PC-3 (cell line): ENCODE results near the gene HCCS. TPM values are rescaled to one million over a fixed set of nuclear protein-coding genes. Genes with fewer than 3 reads are reported as not detected.

Experiments
- ATAC-seq: fragments of 200-7000 bp; cut with Tn5 transposase; 2 replicates; pipeline ENCODE4 v1.9.1; 2020; ENCODE audit warnings: mild to moderate bottlenecking, moderate library complexity
- BruUV-seq: library from RNA; stranded (reverse); fragments of 400-500 nt; replicated peaks from 2 replicates; lab custom pipeline; 2021; lab: Mats Ljungman, UMichigan
- CTCF ChIA-PET: fragments of 300-600 bp; sonication (Branson Sonifier 250); formaldehyde crosslinking; loops from one replicate; lab custom pipeline; 2022; ENCODE audit warnings: antibody characterized with exemption; lab: Charles Lee
- POLR2A ChIA-PET: fragments of 300-600 bp; sonication (Branson Sonifier 250); formaldehyde crosslinking; loops from one replicate; lab custom pipeline; 2022; ENCODE audit warnings: antibody characterized with exemption; ENCODE audit not compliant: unreplicated experiment; lab: Charles Lee
- DNase-seq: peaks from one replicate; pipeline ENCODE4 v3.0.0-alpha.2; 2015
- H2AFZ ChIP-seq: fragments of 300-600 bp; sonication (generic); 2 replicates; pipeline ENCODE4 v1.6.0; 2016; ENCODE audit warnings: antibody characterized with exemption, low read length
- H3F3A ChIP-seq: fragments of 300-600 bp; sonication (generic); one replicate; pipeline ENCODE4 v1.6.0; 2017; ENCODE audit warnings: antibody characterized with exemption, low read length, control low read depth, mild to moderate bottlenecking; ENCODE audit not compliant: unreplicated experiment
- H3K27ac ChIP-seq: fragments of 300-600 bp; sonication (generic); 2 replicates; pipeline ENCODE4 v1.5.1; 2016; ENCODE audit warnings: mild to moderate bottlenecking, low read length
- H3K27me3 ChIP-seq: fragments of 300-600 bp; sonication (generic); 2 replicates; pipeline ENCODE4 v1.6.1; 2016; ENCODE audit warnings: low read length, mixed read lengths
- H3K36me3 ChIP-seq: fragments of 300-600 bp; sonication (generic); 2 replicates; pipeline ENCODE4 v1.6.1; 2016; ENCODE audit warnings: low read depth, mixed run types, low read length, mixed read lengths
- H3K4me1 ChIP-seq: fragments of 300-600 bp; sonication (generic); 2 replicates; pipeline ENCODE4 v1.5.1; 2016; ENCODE audit warnings: low read length; ENCODE audit not compliant: insufficient read depth
- H3K4me2 ChIP-seq: fragments of 300-600 bp; sonication (generic); 2 replicates; pipeline ENCODE4 v1.6.0; 2016; ENCODE audit warnings: low read length
- H3K4me3 ChIP-seq: fragments of 300-600 bp; sonication (generic); 2 replicates; pipeline ENCODE4 v1.5.1; 2016; ENCODE audit warnings: mild to moderate bottlenecking, low read length, mixed read lengths
- H3K79me2 ChIP-seq: fragments of 300-600 bp; sonication (generic); 2 replicates; pipeline ENCODE4 v1.6.1; 2017; ENCODE audit warnings: low read length, mixed read lengths
- H3K9ac ChIP-seq: fragments of 300-600 bp; sonication (generic); 2 replicates; pipeline ENCODE4 v1.6.0; 2016; ENCODE audit warnings: mild to moderate bottlenecking, low read length
- H3K9me2 ChIP-seq: fragments of 300-600 bp; sonication (generic); replicated peaks from 2 replicates; pipeline ENCODE4 v1.6.1; 2016; ENCODE audit warnings: mixed run types, low read length, mixed read lengths
- H3K9me3 ChIP-seq: fragments of 300-600 bp; sonication (generic); 2 replicates; pipeline ENCODE4 v1.6.1; 2016; ENCODE audit warnings: low read length, mixed read lengths
- H4K20me1 ChIP-seq: fragments of 300-600 bp; sonication (generic); 2 replicates; pipeline ENCODE4 v1.6.1; 2016; ENCODE audit warnings: low read length, mixed read lengths
- CTCF ChIP-seq: fragments of 300-600 bp; sonication (generic); conservative IDR thresholded peaks from 2 replicates; pipeline ENCODE4 v1.5.1; 2017; ENCODE audit warnings: antibody characterized with exemption, low read depth, mild to moderate bottlenecking, low read length
- EZH2 ChIP-seq: fragments of 300-600 bp; sonication (generic); IDR thresholded peaks from one replicate; pipeline ENCODE4 v1.6.1; 2017; ENCODE audit warnings: antibody characterized with exemption, mild to moderate bottlenecking, low read length; ENCODE audit not compliant: unreplicated experiment
- EZH2phosphoT487 ChIP-seq: fragments of 300-600 bp; sonication (generic); IDR thresholded peaks from 2 replicates; pipeline ENCODE4 v1.6.1; 2018; ENCODE audit warnings: mild to moderate bottlenecking, antibody characterized with exemption, low read length, borderline replicate concordance
- intact Hi-C: fragments of 100-400 bp; cut with micrococcal nuclease; formaldehyde crosslinking; loops from 2 replicates; pipeline ENCODE4 v1.9.0; 2023
- total RNA-seq: library from RNA; depleted of rRNA; stranded (reverse); fragments of >200 nt; gene quantifications from 2 replicates; pipeline ENCODE4 v1.2.3, GENCODE V29; 2014; rRNA removed

HCCS gene
- total RNA-seq, 1 experiment from 2014 or later, result 54.4 TPM

GRCh38 chrX:11171956-11172355 lies 60.8 kb downstream of the HCCS start:
- Histone ChIP-seq H3K4me2 (no peak overlapping the region), H3F3A (no peaks in the 10 kb centered on the region), H3K36me3 (no peaks in the 10 kb centered on the region), H3K4me3 (no peak overlapping the region), H2AFZ (no peak overlapping the region), H3K9ac (no peak overlapping the region), H3K27me3 (no peaks in the 10 kb centered on the region), H3K79me2 (no peaks in the 10 kb centered on the region), H3K9me3 (no peaks in the 10 kb centered on the region), H3K27ac (no peak overlapping the region), H3K9me2 (no peaks in the 10 kb centered on the region), H4K20me1 (no peaks in the 10 kb centered on the region), H3K4me1 (no peaks in the 10 kb centered on the region)
- DNase-seq (no peak), ATAC-seq (no peak)
- CTCF ChIA-PET, result no interaction called here
- BruUV-seq, result no TSS peak
- POLR2A ChIA-PET, result no interaction called here
- TF ChIP-seq CTCF (no peak), EZH2phosphoT487 (no peak), EZH2 (no peak)
- intact Hi-C loops, result no loop called here

- no peaks in the 10 kb centered on the region for H3F3A ChIP-seq
- H3K9ac ChIP-seq, result no peak overlapping the region
- ChIA-PET CTCF (no interaction called here), POLR2A (no interaction called here)
- H3K4me2 ChIP-seq, result no peak overlapping the region
- TF ChIP-seq EZH2 (no peak), CTCF (no peak), EZH2phosphoT487 (no peak)
- intact Hi-C loops, result no loop called here
- H3K9me2 ChIP-seq, result no peaks in the 10 kb centered on the region
- H3K79me2 ChIP-seq, result no peaks in the 10 kb centered on the region
- no peaks in the 10 kb centered on the region for H4K20me1 ChIP-seq
- no peaks in the 10 kb centered on the region for H3K27me3 ChIP-seq
- H3K4me1 ChIP-seq, result no peaks in the 10 kb centered on the region
- H3K4me3 ChIP-seq, result no peak overlapping the region
- H3K27ac ChIP-seq, result no peak overlapping the region
- DNase-seq (no peak), ATAC-seq (no peak)
- no TSS peak for BruUV-seq
- no peaks in the 10 kb centered on the region for H3K36me3 ChIP-seq
- no peaks in the 10 kb centered on the region for H3K9me3 ChIP-seq
- H2AFZ ChIP-seq, result no peak overlapping the region
These were observed 61.3 kb downstream of the HCCS start for GRCh38 chrX:11172415-11172814.

Other genes starting within 250 kb of the HCCS start
- gene AMELX, start 182.1 kb downstream of the HCCS start, total RNA-seq, result not detected in 2 replicates